ENCODE measurements around the gene C1GALT1. TPM values are rescaled to one million over a fixed set of nuclear protein-coding genes. Genes with fewer than 3 reads are reported as not detected.
"Not testable (repeated sequence)": the region's sequence is repeated elsewhere in the genome, so short reads cannot be mapped to it uniquely, and the experiment has no call there.

The C1GALT1 gene
- total RNA-seq, result 10 to 100 TPM; 40.9 to 41.9 TPM

GRCh38 chr7:7182156-7183060, at the start of gene C1GALT1:
C1GALT1 (plus strand) TSS chr7:7182544; CDS start chr7:7234320, 51,776 bp downstream.
- Mint-ChIP-seq H3K4me1 (peaks cover 9% of the 10 kb centered on the region), H3K27me3 (no peaks in the 10 kb centered on the region), H3K36me3 (peaks cover 11% of the 10 kb centered on the region), H3K9me3 (no peaks in the 10 kb centered on the region), H3K4me3 (peak within 1 kb of the TSS; percentile 88), H3K27ac (peak within 1 kb of the TSS; percentile 97)
- peak; percentile 97 for DNase-seq

GRCh38 chr7:7134046-7134445, 48.3 kb upstream of the C1GALT1 start:
- Mint-ChIP-seq H3K4me1 (peaks cover 14% of the 10 kb centered on the region), H3K27ac (no peak overlapping the region), H3K9me3 (peaks cover 3% of the 10 kb centered on the region), H3K4me3 (no peak overlapping the region), H3K36me3 (peaks cover 1% of the 10 kb centered on the region), H3K27me3 (no peaks in the 10 kb centered on the region)
- DNase-seq, result no peak

GRCh38 chr7:7135074-7135473, 47.3 kb upstream of the C1GALT1 start:
- Mint-ChIP-seq H3K9me3 (peaks cover 6% of the 10 kb centered on the region), H3K4me1 (peaks cover 14% of the 10 kb centered on the region), H3K36me3 (peaks cover 1% of the 10 kb centered on the region), H3K27ac (no peak overlapping the region), H3K4me3 (no peak overlapping the region), H3K27me3 (no peaks in the 10 kb centered on the region)
- no peak for DNase-seq

GRCh38 chr7:7135924-7136323, 46.4 kb upstream of the C1GALT1 start:
- not testable (repeated sequence) for H3K4me3 Mint-ChIP-seq, DNase-seq, H3K27me3 Mint-ChIP-seq, H3K27ac Mint-ChIP-seq, H3K36me3 Mint-ChIP-seq
- H3K4me1 Mint-ChIP-seq, result peaks cover 14% of the 10 kb centered on the region
- H3K9me3 Mint-ChIP-seq, result peaks cover 12% of the 10 kb centered on the region

- no peak for DNase-seq
- H3K4me3 Mint-ChIP-seq, result no peak overlapping the region
- peaks cover 11% of the 10 kb centered on the region for H3K4me1 Mint-ChIP-seq
- H3K9me3 Mint-ChIP-seq, result peaks cover 12% of the 10 kb centered on the region
- H3K27ac Mint-ChIP-seq, result no peak overlapping the region
- H3K27me3 Mint-ChIP-seq, result no peaks in the 10 kb centered on the region
- peaks cover 3% of the 10 kb centered on the region for H3K36me3 Mint-ChIP-seq
Measured at GRCh38 chr7:7136466-7137381, 45.6 kb upstream of the C1GALT1 start.

- Mint-ChIP-seq H3K9me3 (peaks cover 22% of the 10 kb centered on the region), H3K27ac (no peak overlapping the region), H3K4me1 (peaks cover 11% of the 10 kb centered on the region), H3K36me3 (peaks cover 10% of the 10 kb centered on the region), H3K4me3 (no peak overlapping the region), H3K27me3 (no peaks in the 10 kb centered on the region)
- DNase-seq, result no peak
Measured at GRCh38 chr7:7138897-7139296, 43.4 kb upstream of the C1GALT1 start.

GRCh38 chr7:7143404-7143803, 38.9 kb upstream of the C1GALT1 start:
- peaks cover 27% of the 10 kb centered on the region for H3K9me3 Mint-ChIP-seq
- not testable (repeated sequence) for H3K36me3 Mint-ChIP-seq, DNase-seq, H3K4me3 Mint-ChIP-seq, H3K27ac Mint-ChIP-seq, H3K4me1 Mint-ChIP-seq, H3K27me3 Mint-ChIP-seq

- H3K27ac Mint-ChIP-seq, H3K4me1 Mint-ChIP-seq: not testable (repeated sequence)
Measured at GRCh38 chr7:7145151-7145550, 37.2 kb upstream of the C1GALT1 start.

GRCh38 chr7:7146837-7147236, 35.5 kb upstream of the C1GALT1 start:
- no peaks in the 10 kb centered on the region for H3K27me3 Mint-ChIP-seq
- H3K27ac Mint-ChIP-seq, result no peak overlapping the region
- H3K4me1 Mint-ChIP-seq, result no peaks in the 10 kb centered on the region
- DNase-seq, result no peak
- H3K4me3 Mint-ChIP-seq, result no peak overlapping the region
- H3K9me3 Mint-ChIP-seq, result peaks cover 18% of the 10 kb centered on the region
- H3K36me3 Mint-ChIP-seq, result peaks cover 7% of the 10 kb centered on the region

More at GRCh38 chr7:7145151-7145550, 37.2 kb upstream of the C1GALT1 start:
- DNase-seq, H3K36me3 Mint-ChIP-seq, H3K4me3 Mint-ChIP-seq, H3K27me3 Mint-ChIP-seq: not testable (repeated sequence)
- H3K9me3 Mint-ChIP-seq, result peaks cover 23% of the 10 kb centered on the region

- Mint-ChIP-seq H3K27me3 (no peaks in the 10 kb centered on the region), H3K36me3 (no peaks in the 10 kb centered on the region), H3K9me3 (peaks cover 13% of the 10 kb centered on the region), H3K4me3 (no peak overlapping the region), H3K4me1 (peaks cover 4% of the 10 kb centered on the region), H3K27ac (no peak overlapping the region)
- DNase-seq, result no peak
Measured at GRCh38 chr7:7148798-7149481, 33.4 kb upstream of the C1GALT1 start.

- no peaks in the 10 kb centered on the region for H3K27me3 Mint-ChIP-seq
- peaks cover 5% of the 10 kb centered on the region for H3K36me3 Mint-ChIP-seq
- H3K9me3 Mint-ChIP-seq, result peaks cover 13% of the 10 kb centered on the region
- no peak overlapping the region for H3K4me3 Mint-ChIP-seq
- no peak overlapping the region for H3K27ac Mint-ChIP-seq
- H3K4me1 Mint-ChIP-seq, result peaks cover 10% of the 10 kb centered on the region
- DNase-seq, result no peak
Measured at GRCh38 chr7:7151285-7151684, 31.1 kb upstream of the C1GALT1 start.

- no peak overlapping the region for H3K27ac Mint-ChIP-seq
- peaks cover 5% of the 10 kb centered on the region for H3K36me3 Mint-ChIP-seq
- H3K27me3 Mint-ChIP-seq, result no peaks in the 10 kb centered on the region
- no peak overlapping the region for H3K4me3 Mint-ChIP-seq
- H3K9me3 Mint-ChIP-seq, result peaks cover 13% of the 10 kb centered on the region
- peaks cover 14% of the 10 kb centered on the region for H3K4me1 Mint-ChIP-seq
- no peak for DNase-seq
Measured at GRCh38 chr7:7151865-7152264, 30.5 kb upstream of the C1GALT1 start.

- Mint-ChIP-seq H3K4me3 (no peak overlapping the region), H3K36me3 (peaks cover 7% of the 10 kb centered on the region), H3K27me3 (no peaks in the 10 kb centered on the region), H3K27ac (no peak overlapping the region), H3K9me3 (peaks cover 13% of the 10 kb centered on the region), H3K4me1 (peaks cover 19% of the 10 kb centered on the region)
- no peak for DNase-seq
Measured at GRCh38 chr7:7152315-7152714, 30.0 kb upstream of the C1GALT1 start.

- not testable (repeated sequence) for H3K27me3 Mint-ChIP-seq, H3K27ac Mint-ChIP-seq, DNase-seq, H3K4me3 Mint-ChIP-seq
- Mint-ChIP-seq H3K4me1 (peaks cover 35% of the 10 kb centered on the region), H3K36me3 (peaks cover 13% of the 10 kb centered on the region), H3K9me3 (peaks cover 19% of the 10 kb centered on the region)
Measured at GRCh38 chr7:7154355-7154754, 28.0 kb upstream of the C1GALT1 start.

GRCh38 chr7:7156663-7157062, 25.7 kb upstream of the C1GALT1 start:
- Mint-ChIP-seq H3K4me3 (peak overlapping the region; percentile 73), H3K9me3 (peaks cover 25% of the 10 kb centered on the region), H3K36me3 (peaks cover 22% of the 10 kb centered on the region), H3K27me3 (no peaks in the 10 kb centered on the region), H3K4me1 (peaks cover 54% of the 10 kb centered on the region), H3K27ac (peak overlapping the region; percentile 94)
- DNase-seq, result no peak
